OCI-LY7 (cell line): ENCODE results near the gene COQ9.

Experiments
- EZH2phosphoT487 ChIP-seq: fragments of 200-600 bp; sonication (generic); IDR thresholded peaks from 2 replicates; pipeline ENCODE4 v1.6.1; 2018; ENCODE audit warnings: low read depth, borderline replicate concordance, mild to moderate bottlenecking, mixed run types, antibody characterized with exemption, low read length, moderate library complexity, mixed read lengths
- TF ChIP-seq, protein P1 (sequence below): fragments of 200-600 bp; sonication (generic); conservative IDR thresholded peaks from 2 replicates; pipeline ENCODE4 v1.5.1; 2014; ENCODE audit warnings: mild to moderate bottlenecking, antibody characterized with exemption, low read length, moderate library complexity, mixed read lengths

DNA sequence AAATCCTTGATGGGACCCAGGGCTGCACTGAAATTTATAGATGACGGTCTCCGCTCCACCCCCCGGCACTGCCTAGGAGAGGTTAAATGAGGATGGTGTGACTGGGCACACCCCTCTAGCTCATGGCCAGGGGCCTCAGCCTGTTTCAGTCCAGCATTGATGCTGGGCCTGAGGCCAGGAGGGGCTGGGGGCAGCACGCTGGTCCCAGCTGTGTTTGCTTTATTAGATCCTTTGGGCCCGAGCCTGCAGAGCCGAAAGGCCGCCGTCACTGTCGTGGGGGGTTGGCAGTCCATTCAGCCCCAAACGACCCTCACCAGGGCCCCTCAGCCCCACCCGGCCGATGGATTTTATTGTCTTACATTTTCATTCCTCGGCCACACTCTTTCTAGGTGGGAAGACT is 49.8 kb downstream of the COQ9 start:
- TF ChIP-seq, protein P1, sequence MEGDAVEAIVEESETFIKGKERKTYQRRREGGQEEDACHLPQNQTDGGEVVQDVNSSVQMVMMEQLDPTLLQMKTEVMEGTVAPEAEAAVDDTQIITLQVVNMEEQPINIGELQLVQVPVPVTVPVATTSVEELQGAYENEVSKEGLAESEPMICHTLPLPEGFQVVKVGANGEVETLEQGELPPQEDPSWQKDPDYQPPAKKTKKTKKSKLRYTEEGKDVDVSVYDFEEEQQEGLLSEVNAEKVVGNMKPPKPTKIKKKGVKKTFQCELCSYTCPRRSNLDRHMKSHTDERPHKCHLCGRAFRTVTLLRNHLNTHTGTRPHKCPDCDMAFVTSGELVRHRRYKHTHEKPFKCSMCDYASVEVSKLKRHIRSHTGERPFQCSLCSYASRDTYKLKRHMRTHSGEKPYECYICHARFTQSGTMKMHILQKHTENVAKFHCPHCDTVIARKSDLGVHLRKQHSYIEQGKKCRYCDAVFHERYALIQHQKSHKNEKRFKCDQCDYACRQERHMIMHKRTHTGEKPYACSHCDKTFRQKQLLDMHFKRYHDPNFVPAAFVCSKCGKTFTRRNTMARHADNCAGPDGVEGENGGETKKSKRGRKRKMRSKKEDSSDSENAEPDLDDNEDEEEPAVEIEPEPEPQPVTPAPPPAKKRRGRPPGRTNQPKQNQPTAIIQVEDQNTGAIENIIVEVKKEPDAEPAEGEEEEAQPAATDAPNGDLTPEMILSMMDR: no peak
- TF ChIP-seq EZH2phosphoT487: no peak
